Smooth muscle cell (in vitro differentiated cells): ENCODE measurements around the gene AKAP13. TPM values are rescaled to one million over a fixed set of nuclear protein-coding genes. Genes with fewer than 3 reads are reported as not detected.

Source experiments
- DNase-seq: peaks from one replicate; lab custom pipeline; 2025; ENCODE audit not compliant: unreplicated experiment; lab: John Stamatoyannopoulos, UW
- H2AFZ ChIP-seq: fragments of 200-600 bp; sonication (generic); 2 replicates; pipeline ENCODE4 v1.6.0; 2016; ENCODE audit warnings: antibody characterized with exemption, low read depth, mild to moderate bottlenecking
- H3F3A ChIP-seq: fragments of 200-600 bp; sonication (generic); 2 replicates; pipeline ENCODE4 v1.6.0; 2017; ENCODE audit warnings: antibody characterized with exemption, low read depth
- H3K27ac ChIP-seq: fragments of 200-600 bp; sonication (generic); 2 replicates; pipeline ENCODE4 v1.5.1; 2016; ENCODE audit warnings: low read depth, mild to moderate bottlenecking
- H3K27me3 ChIP-seq: fragments of 200-600 bp; sonication (generic); 2 replicates; pipeline ENCODE4 v1.6.1; 2016; ENCODE audit warnings: low read depth, mild to moderate bottlenecking
- H3K36me3 ChIP-seq: fragments of 200-600 bp; sonication (generic); 2 replicates; pipeline ENCODE4 v1.5.1; 2016; ENCODE audit warnings: low read depth
- H3K4me1 ChIP-seq: fragments of 200-600 bp; sonication (generic); 2 replicates; pipeline ENCODE4 v1.5.1; 2016; ENCODE audit warnings: low read depth
- H3K4me2 ChIP-seq: fragments of 200-600 bp; sonication (generic); 2 replicates; pipeline ENCODE4 v1.6.0; 2016; ENCODE audit warnings: mild to moderate bottlenecking
- H3K4me3 ChIP-seq: fragments of 200-600 bp; sonication (generic); 2 replicates; pipeline ENCODE4 v1.5.1; 2016; ENCODE audit warnings: mild to moderate bottlenecking
- H3K79me2 ChIP-seq: fragments of 200-600 bp; sonication (generic); 2 replicates; pipeline ENCODE4 v1.6.0; 2016; ENCODE audit warnings: low read depth, mild to moderate bottlenecking
- H3K9ac ChIP-seq: fragments of 200-600 bp; sonication (generic); 2 replicates; pipeline ENCODE4 v1.6.0; 2016; ENCODE audit warnings: low read depth
- H3K9me3 ChIP-seq: fragments of 200-600 bp; sonication (generic); replicated peaks from 2 replicates; pipeline ENCODE4 v1.5.1; 2016; ENCODE audit warnings: low read depth
- H4K20me1 ChIP-seq: fragments of 200-600 bp; sonication (generic); 2 replicates; pipeline ENCODE4 v1.6.0; 2016; ENCODE audit warnings: low read depth
- WGBS: methylation state at CpG from one replicate; pipeline ENCODE4 v1.1.7; 2016; ENCODE audit warnings: low lambda C conversion rate; 5-methylcytosine and 5-hydroxymethylcytosine counted together
- polyA plus RNA-seq: library from polyadenylated mRNA; unstranded; fragments of >200 nt; fragmentation: Nextera tagmentation; extraction: Ambion mirVana; gene quantifications from 2 replicates; pipeline ENCODE4 v1.2.1, GENCODE V29; 2016
- total RNA-seq: library from RNA; depleted of rRNA; stranded (reverse); fragments of >200 nt; gene quantifications from 2 replicates; pipeline ENCODE4 v1.2.3, GENCODE V29; 2014
- TF ChIP-seq, protein P1 (sequence below): fragments of 200-600 bp; sonication (generic); IDR thresholded peaks from 2 replicates; pipeline ENCODE4 v1.5.1; 2017; ENCODE audit warnings: borderline replicate concordance, mild to moderate bottlenecking, antibody characterized with exemption; ENCODE audit not compliant: insufficient read depth, poor library complexity, severe bottlenecking

The AKAP13 gene
- total and polyA plus RNA-seq, 2 experiments from 2014 or later = 43.3 to 63.5 TPM

DNA sequence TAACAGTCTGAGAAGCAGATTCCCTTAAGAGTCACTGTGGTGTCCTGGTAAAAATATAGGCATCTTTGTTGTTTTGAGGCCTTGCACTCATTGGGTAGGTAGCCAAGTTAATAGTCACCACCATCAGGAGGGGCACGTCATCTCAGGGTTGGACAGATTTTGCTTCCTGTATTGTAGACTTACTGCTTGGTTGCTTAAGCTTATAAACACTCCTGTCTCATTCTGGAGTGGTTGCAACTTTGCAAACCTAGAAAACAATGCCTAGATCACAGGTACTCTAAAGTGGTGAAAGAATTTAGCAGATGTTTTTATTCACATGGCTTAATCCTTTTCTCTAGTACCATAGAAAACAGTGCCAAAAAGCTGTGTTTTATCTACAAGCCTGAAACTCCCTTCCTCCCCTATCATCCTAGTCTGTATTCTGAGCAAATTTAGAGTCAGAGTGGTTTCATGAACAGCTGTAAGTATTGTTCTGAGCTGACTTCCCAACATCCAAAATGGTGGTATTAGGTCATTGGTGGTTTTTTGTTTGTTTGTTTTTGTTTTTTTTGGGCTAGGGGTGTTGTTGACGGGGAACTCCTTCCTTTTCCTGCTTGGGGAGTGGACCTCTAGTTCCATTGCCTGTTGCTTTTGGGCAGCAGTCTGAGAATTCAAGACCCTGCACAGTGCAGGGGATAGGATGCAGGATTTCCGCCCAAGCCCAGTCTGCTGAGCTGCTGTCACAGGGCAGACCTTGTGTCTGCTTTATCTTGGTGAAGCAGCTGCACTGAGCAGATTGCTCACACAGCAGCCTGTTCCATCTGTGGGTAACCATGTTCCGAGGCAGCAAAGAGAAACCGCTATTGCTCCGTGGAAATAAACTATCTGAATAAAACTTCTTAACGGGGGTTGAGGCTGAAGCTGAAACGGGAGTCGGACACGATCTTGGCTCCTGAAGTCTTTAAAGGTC lies 202.0 kb downstream of the AKAP13 start:
- Histone ChIP-seq H4K20me1 (peaks cover 44% of the 10 kb centered on the region), H3F3A (peaks cover 5% of the 10 kb centered on the region), H3K9me3 (no peaks in the 10 kb centered on the region), H3K36me3 (peaks cover 15% of the 10 kb centered on the region), H3K4me3 (peak overlapping the region; percentile 34), H3K4me2 (peak overlapping the region; percentile 15), H3K27ac (peak overlapping the region; percentile 44), H2AFZ (no peak overlapping the region), H3K9ac (no peak overlapping the region), H3K27me3 (no peaks in the 10 kb centered on the region), H3K79me2 (peaks cover 42% of the 10 kb centered on the region), H3K4me1 (peaks cover 12% of the 10 kb centered on the region)
- DNase-seq = no peak
- 63% methylated on average over 10 of the region's 10 CpGs for WGBS
- TF ChIP-seq, protein P1, sequence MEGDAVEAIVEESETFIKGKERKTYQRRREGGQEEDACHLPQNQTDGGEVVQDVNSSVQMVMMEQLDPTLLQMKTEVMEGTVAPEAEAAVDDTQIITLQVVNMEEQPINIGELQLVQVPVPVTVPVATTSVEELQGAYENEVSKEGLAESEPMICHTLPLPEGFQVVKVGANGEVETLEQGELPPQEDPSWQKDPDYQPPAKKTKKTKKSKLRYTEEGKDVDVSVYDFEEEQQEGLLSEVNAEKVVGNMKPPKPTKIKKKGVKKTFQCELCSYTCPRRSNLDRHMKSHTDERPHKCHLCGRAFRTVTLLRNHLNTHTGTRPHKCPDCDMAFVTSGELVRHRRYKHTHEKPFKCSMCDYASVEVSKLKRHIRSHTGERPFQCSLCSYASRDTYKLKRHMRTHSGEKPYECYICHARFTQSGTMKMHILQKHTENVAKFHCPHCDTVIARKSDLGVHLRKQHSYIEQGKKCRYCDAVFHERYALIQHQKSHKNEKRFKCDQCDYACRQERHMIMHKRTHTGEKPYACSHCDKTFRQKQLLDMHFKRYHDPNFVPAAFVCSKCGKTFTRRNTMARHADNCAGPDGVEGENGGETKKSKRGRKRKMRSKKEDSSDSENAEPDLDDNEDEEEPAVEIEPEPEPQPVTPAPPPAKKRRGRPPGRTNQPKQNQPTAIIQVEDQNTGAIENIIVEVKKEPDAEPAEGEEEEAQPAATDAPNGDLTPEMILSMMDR = no peak

DNA sequence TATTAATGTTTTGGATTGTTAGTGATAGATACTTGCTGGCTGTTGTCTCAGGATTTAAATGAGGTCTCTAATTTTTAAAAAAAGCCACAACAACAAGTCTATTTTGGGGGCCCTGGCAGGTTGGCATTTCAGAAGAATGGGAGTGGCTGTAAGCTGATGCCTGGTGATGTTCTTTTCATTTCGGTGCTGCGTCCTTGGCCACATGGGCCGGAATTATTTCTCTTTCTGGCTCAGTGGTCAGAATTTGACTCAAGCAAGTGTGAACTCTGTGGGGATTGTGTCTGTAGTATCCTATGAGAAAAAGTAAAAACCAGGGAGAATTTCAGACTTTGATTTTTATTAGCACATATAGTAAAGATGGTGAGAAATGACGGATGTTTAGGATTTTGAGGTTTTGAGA lies 203.0 kb downstream of the AKAP13 start:
- TF ChIP-seq, protein P1 = no peak
- peaks cover 19% of the 10 kb centered on the region for H3K4me1 ChIP-seq
- DNase-seq = no peak
- no peak overlapping the region for H3K4me2 ChIP-seq
- H3K27ac ChIP-seq = no peak overlapping the region
- no peaks in the 10 kb centered on the region for H3K9me3 ChIP-seq
- H4K20me1 ChIP-seq = peaks cover 40% of the 10 kb centered on the region
- H3F3A ChIP-seq = peaks cover 12% of the 10 kb centered on the region
- H3K27me3 ChIP-seq = no peaks in the 10 kb centered on the region
- no peak overlapping the region for H2AFZ ChIP-seq
- no peak overlapping the region for H3K9ac ChIP-seq
- H3K4me3 ChIP-seq = peak overlapping the region; percentile 34
- H3K79me2 ChIP-seq = peaks cover 41% of the 10 kb centered on the region
- 98% methylated on average over 4 of the region's 4 CpGs for WGBS
- H3K36me3 ChIP-seq = peaks cover 15% of the 10 kb centered on the region

DNA sequence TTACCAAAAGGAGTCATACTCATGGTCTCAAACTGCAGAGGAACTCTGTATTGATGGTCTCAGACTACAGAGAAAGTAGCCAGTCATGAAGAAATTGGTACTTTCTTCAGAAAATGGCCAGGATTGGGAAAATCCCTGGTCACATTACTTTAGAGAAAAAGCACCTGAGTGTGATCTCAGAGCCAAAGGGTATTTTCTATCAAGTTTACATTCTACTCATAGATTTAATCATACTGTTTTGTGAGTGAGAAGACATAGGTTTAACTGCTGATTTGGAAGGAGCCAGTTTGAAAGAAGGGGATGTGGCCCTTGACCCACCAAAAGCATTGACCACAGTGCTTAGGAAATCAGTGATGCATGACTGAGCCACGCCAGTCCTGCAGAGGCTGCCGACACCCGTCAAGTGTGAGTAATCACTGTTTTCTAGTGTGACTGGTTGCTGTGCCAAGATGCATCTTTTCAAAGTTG lies 203.6 kb downstream of the AKAP13 start:
- Histone ChIP-seq H3K36me3 (peaks cover 15% of the 10 kb centered on the region), H3K27me3 (no peaks in the 10 kb centered on the region), H3K27ac (no peak overlapping the region), H4K20me1 (peaks cover 40% of the 10 kb centered on the region), H3K79me2 (peaks cover 41% of the 10 kb centered on the region), H3K9me3 (no peaks in the 10 kb centered on the region), H3K4me3 (no peak overlapping the region), H3K4me1 (peaks cover 24% of the 10 kb centered on the region), H2AFZ (no peak overlapping the region), H3K4me2 (no peak overlapping the region), H3F3A (peaks cover 16% of the 10 kb centered on the region), H3K9ac (no peak overlapping the region)
- TF ChIP-seq, protein P1 = no peak
- no peak for DNase-seq
- WGBS = 90% methylated on average over 3 of the region's 3 CpGs
